Hepatic stellate cell (primary cell): Measurements from ENCODE around the gene GPR101.
"Not testable (repeated sequence)": the region's sequence is repeated elsewhere in the genome, so short reads cannot be mapped to it uniquely, and the experiment has no call there.

ENCODE experiments used
- DNase-seq: peaks from one replicate; pipeline ENCODE4 v3.0.0; 2011; ENCODE audit warnings: low spot score

GPR101 gene

GRCh38 chrX:137025930-137026329 lies 7.9 kb downstream of the GPR101 start:
- no peak for DNase-seq

GRCh38 chrX:137000236-137000635 lies 33.6 kb downstream of the GPR101 start:
- DNase-seq: not testable (repeated sequence)

- DNase-seq: no peak
These were observed 34.8 kb downstream of the GPR101 start for GRCh38 chrX:136999024-136999423.
